GM19438 (cell line): Measurements from ENCODE around the gene GPR17.

ENCODE experiments used
- ATAC-seq: cut with Tn5 transposase; IDR thresholded peaks from one replicate; pipeline ENCODE4 v1.9.1; 2021; ENCODE audit warnings: low read depth; ENCODE audit not compliant: unreplicated experiment

GPR17 gene

GRCh38 chr2:127628767-127629614 is 17.0 kb upstream of the GPR17 start:
- ATAC-seq, result no peak

DNA sequence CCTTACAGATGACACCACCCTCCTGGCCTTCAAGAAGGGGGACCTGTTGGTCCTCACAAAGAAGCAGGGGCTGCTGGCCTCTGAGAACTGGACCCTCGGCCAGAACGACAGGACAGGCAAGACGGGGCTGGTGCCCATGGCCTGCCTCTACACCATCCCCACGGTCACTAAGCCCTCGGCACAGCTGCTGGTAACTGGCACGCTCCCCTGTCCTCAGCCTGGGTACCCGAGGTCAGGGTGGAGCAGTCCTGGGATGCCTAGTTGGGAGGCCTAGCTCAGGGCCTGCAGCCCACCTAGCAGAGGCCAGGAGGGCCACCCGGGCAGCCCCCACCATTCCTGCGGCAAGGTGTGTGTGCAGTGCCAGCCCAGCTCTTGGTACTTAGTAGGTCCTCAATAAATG is 16.3 kb upstream of the GPR17 start:
- no peak for ATAC-seq

GRCh38 chr2:127630096-127630863 is 15.7 kb upstream of the GPR17 start:
- no peak for ATAC-seq

DNA sequence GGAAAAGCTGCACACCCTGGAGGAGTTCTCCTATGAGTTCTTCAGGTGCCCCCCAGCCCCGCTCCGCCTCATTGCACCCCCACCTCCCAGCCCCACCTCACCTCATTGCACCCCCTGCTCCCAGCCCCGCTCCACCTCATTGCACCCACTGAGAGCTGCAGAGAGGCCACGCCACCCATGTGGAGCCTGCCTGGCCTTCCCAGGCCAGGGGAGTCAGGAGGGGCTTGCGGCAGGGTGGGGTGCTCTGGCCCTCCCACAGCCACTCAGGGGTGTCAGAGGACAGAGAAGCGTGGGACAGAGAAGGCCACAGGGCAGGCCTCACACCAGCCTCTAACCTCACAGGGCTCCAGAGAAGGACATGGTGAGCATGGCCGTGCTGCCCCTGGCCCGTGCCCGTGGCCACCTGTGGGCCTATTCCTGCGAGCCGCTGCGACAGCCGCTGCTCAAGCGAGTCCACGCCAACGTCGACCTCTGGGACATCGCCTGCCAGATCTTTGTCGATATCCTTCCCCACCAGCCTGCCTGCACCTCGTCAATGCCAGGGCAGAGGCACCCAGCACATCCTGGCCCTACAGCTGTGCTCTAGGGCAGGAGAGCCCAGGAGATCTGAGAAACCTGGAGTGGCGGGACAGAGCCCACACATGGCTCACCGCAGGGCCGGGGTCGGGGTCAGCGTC is 15.0 kb upstream of the GPR17 start:
- no peak for ATAC-seq

DNA sequence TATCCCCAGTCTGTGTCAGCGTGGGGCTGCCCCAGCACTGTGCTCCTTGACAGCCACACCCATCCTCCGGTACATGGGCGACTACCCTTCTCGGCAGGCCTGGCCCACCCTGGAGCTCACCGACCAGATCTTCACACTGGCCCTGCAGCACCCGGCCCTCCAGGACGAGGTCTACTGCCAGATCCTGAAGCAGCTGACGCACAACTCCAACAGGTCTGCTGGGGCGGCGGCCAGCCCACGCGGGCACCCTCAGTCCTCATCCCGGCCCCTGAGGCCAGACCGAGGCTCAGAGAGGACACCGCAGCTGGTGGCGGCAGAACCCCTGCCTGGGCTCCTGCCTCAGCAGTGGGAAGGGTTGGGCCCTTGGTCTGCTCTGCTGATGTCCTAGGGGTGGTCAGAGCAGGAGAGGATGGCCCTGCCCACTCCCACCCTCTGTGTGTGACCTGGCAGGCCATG is 14.4 kb upstream of the GPR17 start:
- ATAC-seq, result no peak

GRCh38 chr2:127631997-127632581 is 13.9 kb upstream of the GPR17 start:
- no peak for ATAC-seq

DNA sequence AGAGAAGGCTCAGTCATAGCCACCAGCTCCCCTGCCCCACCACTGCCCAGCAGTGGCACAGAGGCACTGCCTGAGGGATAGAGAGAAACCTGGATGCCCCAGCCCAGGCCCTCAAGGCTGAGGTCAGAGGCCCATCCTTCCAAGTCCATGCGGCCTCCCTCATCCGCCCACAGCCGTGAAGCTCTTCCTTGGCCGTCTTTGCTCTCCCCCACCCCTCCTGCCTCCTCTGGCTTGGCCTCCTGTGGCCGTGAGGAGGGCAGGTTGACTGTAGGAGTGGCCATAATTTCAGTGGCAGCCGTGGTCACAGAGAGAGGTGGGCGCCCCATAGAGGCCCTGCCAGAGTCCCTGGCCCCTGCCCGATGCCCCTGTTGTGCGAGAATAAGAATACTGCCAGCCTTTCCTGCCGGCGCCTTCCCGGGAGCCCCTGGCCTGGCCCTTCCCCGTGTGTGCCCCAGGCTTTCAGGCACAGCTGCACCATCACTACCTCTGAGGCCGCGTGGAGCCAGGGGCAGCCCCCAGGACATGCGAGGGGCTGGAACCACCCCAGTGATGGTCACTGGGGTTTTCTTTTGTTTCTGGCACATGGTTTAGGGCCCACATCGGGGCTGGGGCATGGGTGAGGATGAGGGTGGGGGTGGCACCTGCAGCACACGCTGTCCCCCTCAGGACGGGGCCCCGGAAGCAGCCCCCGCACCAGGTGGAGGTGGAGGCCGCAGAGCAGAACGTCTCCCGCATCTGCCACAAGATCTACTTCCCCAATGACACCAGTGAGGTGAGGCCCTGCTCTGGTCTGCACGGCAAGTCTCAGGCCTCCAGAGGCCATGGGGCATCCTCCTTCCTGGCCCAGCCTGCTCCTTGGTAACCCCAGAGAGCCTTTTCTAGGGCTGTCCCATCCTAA is 13.1 kb upstream of the GPR17 start:
- ATAC-seq, result no peak

DNA sequence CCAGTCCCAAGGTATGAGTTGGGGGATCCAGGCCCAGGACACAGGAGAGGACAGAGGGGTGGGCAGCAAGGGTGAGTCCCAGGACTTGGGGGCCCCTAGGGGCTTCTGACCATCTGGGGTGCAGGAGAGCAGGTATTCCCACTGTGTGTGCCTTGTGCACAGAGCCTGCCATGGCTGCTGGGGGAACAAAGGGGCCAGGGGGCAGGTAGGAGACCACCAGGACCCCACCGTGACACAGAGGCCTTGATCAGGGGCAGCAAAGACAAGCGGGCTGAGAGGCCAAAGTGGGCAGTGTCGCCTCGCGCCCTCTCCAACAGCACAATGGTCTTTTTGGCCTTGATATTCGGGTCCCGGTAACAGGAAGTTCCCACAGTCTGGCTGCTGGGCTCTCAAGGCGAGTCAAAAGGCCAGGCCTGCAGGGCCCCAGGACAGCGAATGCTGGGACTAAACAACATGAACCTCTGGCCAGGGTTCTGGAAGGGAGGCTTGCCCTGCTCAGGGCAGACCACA is 12.3 kb upstream of the GPR17 start:
- no peak for ATAC-seq

GRCh38 chr2:127634066-127634617 is 11.8 kb upstream of the GPR17 start:
- no peak for ATAC-seq

GRCh38 chr2:127634626-127635379 is 11.2 kb upstream of the GPR17 start:
- no peak for ATAC-seq

GRCh38 chr2:127635380-127636237 is 10.3 kb upstream of the GPR17 start:
- ATAC-seq, result no peak

DNA sequence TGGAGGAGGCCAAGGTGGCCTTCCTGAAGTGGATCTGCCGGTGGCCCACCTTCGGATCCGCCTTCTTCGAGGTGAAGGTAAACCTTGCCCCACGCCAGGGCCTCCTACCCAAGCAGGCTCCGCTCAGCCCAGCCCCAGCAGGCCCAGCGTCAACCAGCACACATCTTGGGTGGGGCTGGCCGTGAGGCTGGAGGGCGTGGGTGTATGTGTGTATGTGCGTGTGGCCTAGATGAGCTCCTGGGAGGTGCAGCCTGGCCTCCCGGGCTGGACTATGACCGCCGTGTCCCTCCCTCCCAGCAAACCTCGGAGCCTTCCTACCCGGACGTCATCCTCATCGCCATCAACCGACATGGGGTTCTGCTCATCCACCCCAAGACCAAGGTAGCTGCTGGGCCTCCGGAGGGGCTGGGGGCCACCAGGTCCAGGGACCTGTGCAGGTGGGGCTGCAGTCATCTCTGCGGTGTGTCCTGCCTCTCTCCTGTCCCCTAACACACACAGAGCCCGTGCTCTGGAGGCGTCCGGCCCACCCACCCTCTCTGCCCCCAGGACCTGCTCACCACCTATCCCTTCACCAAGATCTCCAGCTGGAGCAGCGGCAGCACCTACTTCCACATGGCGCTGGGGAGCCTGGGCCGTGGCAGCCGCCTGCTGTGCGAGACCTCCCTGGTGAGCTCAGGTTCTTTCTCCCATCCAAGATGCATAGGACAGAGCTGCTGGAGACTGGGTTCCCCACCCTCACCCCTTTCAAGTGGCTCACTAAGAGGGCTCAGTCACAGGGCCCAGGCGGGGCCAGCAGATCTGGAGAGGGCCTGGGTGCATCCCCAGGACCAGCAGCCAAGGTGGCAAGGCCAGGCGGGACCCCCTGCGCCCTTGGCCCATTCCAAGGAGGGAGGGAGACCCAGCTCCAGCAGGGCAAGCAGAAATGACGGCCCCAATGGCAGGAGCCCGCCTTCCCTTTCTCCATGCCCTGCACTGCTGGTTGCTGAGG is 9.4 kb upstream of the GPR17 start:
- no peak for ATAC-seq

DNA sequence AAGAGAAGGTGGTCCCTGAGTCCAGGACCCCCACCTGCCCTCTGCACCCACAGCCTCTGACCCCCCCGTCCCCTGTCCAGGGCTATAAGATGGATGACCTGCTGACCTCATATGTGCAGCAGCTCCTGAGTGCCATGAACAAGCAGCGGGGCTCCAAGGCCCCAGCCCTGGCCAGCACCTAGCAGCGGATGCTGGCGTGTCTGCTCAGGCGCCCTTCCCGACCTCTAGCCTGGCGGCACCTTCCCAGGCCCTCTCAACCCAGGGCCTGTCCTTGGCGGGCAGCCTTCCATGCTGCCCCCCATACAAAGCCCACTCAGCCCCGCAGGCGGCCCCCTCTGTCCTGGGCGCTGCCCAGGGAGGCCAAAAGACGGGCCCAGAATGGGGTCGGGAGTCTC is 8.7 kb upstream of the GPR17 start:
- ATAC-seq, result no peak

GRCh38 chr2:127637725-127638252 is 8.2 kb upstream of the GPR17 start:
- ATAC-seq, result no peak

GRCh38 chr2:127638361-127639110 is 7.4 kb upstream of the GPR17 start:
- no peak for ATAC-seq

GRCh38 chr2:127639111-127639474 is 6.9 kb upstream of the GPR17 start:
- no peak for ATAC-seq
